Neural crest cell (in vitro differentiated cells): Measurements from ENCODE around the gene COLEC11. TPM values are rescaled to one million over a fixed set of nuclear protein-coding genes. Genes with fewer than 3 reads are reported as not detected.

ENCODE experiments used
- DNase-seq: peaks from one replicate; pipeline ENCODE4 v3.0.0; 2021; ENCODE audit warnings: low read depth, mixed read lengths, low spot score
- H3K27ac Mint-ChIP-seq: one replicate; pipeline ENCODE4 v1.8.0; 2021; ENCODE audit warnings: mild to moderate bottlenecking, mixed read lengths; ENCODE audit not compliant: unreplicated experiment
- H3K27me3 Mint-ChIP-seq: 2 replicates; pipeline ENCODE4 v1.8.0; 2021; ENCODE audit warnings: low read depth, mild to moderate bottlenecking, mixed read lengths
- H3K36me3 Mint-ChIP-seq: 2 replicates; pipeline ENCODE4 v1.8.0; 2021; ENCODE audit warnings: low read depth, mild to moderate bottlenecking, mixed read lengths
- H3K4me1 Mint-ChIP-seq: 2 replicates; pipeline ENCODE4 v1.8.0; 2021; ENCODE audit warnings: mixed read lengths
- H3K4me3 Mint-ChIP-seq: one replicate; pipeline ENCODE4 v1.8.0; 2021; ENCODE audit warnings: mild to moderate bottlenecking, mixed read lengths
- H3K9me3 Mint-ChIP-seq: 2 replicates; pipeline ENCODE4 v1.8.0; 2021; ENCODE audit warnings: mixed read lengths
- CTCF ChIP-seq: fragments of 200-600 bp; sonication (generic); conservative IDR thresholded peaks from 2 replicates; pipeline ENCODE4 v1.5.0; 2021; ENCODE audit warnings: antibody characterized with exemption, mild to moderate bottlenecking
- total RNA-seq: library from RNA; stranded (reverse); gene quantifications from 2 replicates; pipeline ENCODE4 v1.2.1, GENCODE V29; 2021

The COLEC11 gene
- total RNA-seq, 1 donor from 2014 or later: not detected

GRCh38 chr2:3642521-3643215 is 47.8 kb downstream of the COLEC11 start:
- no peaks in the 10 kb centered on the region for H3K36me3 Mint-ChIP-seq
- H3K9me3 Mint-ChIP-seq: no peaks in the 10 kb centered on the region
- H3K27ac Mint-ChIP-seq: peak overlapping the region; percentile 71
- no peaks in the 10 kb centered on the region for H3K27me3 Mint-ChIP-seq
- no peak for TF ChIP-seq CTCF
- H3K4me3 Mint-ChIP-seq: no peak overlapping the region
- DNase-seq: no peak
- no peaks in the 10 kb centered on the region for H3K4me1 Mint-ChIP-seq

GRCh38 chr2:3643371-3644245 is 48.7 kb downstream of the COLEC11 start:
- Mint-ChIP-seq H3K27me3 (no peaks in the 10 kb centered on the region), H3K4me3 (no peak overlapping the region), H3K4me1 (no peaks in the 10 kb centered on the region), H3K36me3 (no peaks in the 10 kb centered on the region), H3K27ac (no peak overlapping the region), H3K9me3 (no peaks in the 10 kb centered on the region)
- DNase-seq: no peak
- TF ChIP-seq CTCF: no peak

- H3K9me3 Mint-ChIP-seq: no peaks in the 10 kb centered on the region
- no peak overlapping the region for H3K27ac Mint-ChIP-seq
- no peak for TF ChIP-seq CTCF
Measured at GRCh38 chr2:3644246-3644525, 49.3 kb downstream of the COLEC11 start.

GRCh38 chr2:3644891-3645605 is 50.1 kb downstream of the COLEC11 start:
- TF ChIP-seq CTCF: no peak
- H3K27ac Mint-ChIP-seq: no peak overlapping the region
- no peak for DNase-seq
- no peaks in the 10 kb centered on the region for H3K4me1 Mint-ChIP-seq
- H3K36me3 Mint-ChIP-seq: no peaks in the 10 kb centered on the region
- no peak overlapping the region for H3K4me3 Mint-ChIP-seq
- H3K9me3 Mint-ChIP-seq: no peaks in the 10 kb centered on the region
- H3K27me3 Mint-ChIP-seq: no peaks in the 10 kb centered on the region

More at GRCh38 chr2:3644246-3644525, 49.3 kb downstream of the COLEC11 start:
- Mint-ChIP-seq H3K4me1 (no peaks in the 10 kb centered on the region), H3K4me3 (no peak overlapping the region), H3K27me3 (no peaks in the 10 kb centered on the region), H3K36me3 (no peaks in the 10 kb centered on the region)
- no peak for DNase-seq

GRCh38 chr2:3645745-3646389 is 51.0 kb downstream of the COLEC11 start:
- Mint-ChIP-seq H3K4me3 (no peak overlapping the region), H3K9me3 (no peaks in the 10 kb centered on the region), H3K36me3 (no peaks in the 10 kb centered on the region), H3K27me3 (peaks cover under 1% of the 10 kb centered on the region), H3K27ac (no peak overlapping the region), H3K4me1 (peaks cover 3% of the 10 kb centered on the region)
- no peak for DNase-seq
- no peak for TF ChIP-seq CTCF
